ENCODE measurements around the gene MMEL1.

DNA sequence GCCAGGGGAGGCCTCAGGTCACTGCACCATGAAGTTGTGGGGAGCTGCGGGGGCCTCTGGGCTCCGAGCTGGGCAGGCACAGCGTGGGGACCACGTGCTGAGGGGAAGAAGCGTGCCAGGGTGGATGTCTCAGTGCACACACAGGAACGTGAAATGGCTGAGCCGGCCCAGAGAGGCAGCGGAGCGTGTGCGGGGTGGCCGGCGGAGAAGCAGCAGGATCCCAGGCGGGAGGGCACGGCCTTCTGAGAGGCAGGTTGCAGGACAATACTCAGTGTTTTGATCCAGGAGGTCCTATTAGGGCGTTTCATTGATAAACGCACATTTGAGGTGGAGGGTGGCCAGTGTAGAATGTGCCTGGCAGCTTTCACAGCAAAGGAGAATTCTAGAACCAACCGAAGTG lies 63.8 kb downstream of the MMEL1 start:
- TF ChIP-seq, protein P1, sequence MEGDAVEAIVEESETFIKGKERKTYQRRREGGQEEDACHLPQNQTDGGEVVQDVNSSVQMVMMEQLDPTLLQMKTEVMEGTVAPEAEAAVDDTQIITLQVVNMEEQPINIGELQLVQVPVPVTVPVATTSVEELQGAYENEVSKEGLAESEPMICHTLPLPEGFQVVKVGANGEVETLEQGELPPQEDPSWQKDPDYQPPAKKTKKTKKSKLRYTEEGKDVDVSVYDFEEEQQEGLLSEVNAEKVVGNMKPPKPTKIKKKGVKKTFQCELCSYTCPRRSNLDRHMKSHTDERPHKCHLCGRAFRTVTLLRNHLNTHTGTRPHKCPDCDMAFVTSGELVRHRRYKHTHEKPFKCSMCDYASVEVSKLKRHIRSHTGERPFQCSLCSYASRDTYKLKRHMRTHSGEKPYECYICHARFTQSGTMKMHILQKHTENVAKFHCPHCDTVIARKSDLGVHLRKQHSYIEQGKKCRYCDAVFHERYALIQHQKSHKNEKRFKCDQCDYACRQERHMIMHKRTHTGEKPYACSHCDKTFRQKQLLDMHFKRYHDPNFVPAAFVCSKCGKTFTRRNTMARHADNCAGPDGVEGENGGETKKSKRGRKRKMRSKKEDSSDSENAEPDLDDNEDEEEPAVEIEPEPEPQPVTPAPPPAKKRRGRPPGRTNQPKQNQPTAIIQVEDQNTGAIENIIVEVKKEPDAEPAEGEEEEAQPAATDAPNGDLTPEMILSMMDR (IDR thresholded peaks at IDR 0.05; ENCODE audit: insufficient read depth, low read length), result no peak
- TF ChIP-seq POLR2AphosphoS5 (IDR thresholded peaks at IDR 0.05; ENCODE audit: low read depth), result no peak
- TF ChIP-seq, protein P2, sequence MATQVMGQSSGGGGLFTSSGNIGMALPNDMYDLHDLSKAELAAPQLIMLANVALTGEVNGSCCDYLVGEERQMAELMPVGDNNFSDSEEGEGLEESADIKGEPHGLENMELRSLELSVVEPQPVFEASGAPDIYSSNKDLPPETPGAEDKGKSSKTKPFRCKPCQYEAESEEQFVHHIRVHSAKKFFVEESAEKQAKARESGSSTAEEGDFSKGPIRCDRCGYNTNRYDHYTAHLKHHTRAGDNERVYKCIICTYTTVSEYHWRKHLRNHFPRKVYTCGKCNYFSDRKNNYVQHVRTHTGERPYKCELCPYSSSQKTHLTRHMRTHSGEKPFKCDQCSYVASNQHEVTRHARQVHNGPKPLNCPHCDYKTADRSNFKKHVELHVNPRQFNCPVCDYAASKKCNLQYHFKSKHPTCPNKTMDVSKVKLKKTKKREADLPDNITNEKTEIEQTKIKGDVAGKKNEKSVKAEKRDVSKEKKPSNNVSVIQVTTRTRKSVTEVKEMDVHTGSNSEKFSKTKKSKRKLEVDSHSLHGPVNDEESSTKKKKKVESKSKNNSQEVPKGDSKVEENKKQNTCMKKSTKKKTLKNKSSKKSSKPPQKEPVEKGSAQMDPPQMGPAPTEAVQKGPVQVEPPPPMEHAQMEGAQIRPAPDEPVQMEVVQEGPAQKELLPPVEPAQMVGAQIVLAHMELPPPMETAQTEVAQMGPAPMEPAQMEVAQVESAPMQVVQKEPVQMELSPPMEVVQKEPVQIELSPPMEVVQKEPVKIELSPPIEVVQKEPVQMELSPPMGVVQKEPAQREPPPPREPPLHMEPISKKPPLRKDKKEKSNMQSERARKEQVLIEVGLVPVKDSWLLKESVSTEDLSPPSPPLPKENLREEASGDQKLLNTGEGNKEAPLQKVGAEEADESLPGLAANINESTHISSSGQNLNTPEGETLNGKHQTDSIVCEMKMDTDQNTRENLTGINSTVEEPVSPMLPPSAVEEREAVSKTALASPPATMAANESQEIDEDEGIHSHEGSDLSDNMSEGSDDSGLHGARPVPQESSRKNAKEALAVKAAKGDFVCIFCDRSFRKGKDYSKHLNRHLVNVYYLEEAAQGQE (IDR thresholded peaks at IDR 0.05; ENCODE audit: insufficient replicate concordance, low read depth), result no peak
